Heart right ventricle (tissue), 16 donors: Measurements from ENCODE around the gene KIF26B. TPM values are rescaled to one million over a fixed set of nuclear protein-coding genes. Genes with fewer than 3 reads are reported as not detected.

ENCODE experiments used
- ATAC-seq, 8 donors: fragments of 200-7000 bp; cut with Tn5 transposase; one replicate each; pipeline ENCODE4 v1.9.1; 2020; ENCODE audit warnings: mild to moderate bottlenecking in 8 of 8, moderate library complexity in 8 of 8, moderate number of reproducible peaks in 1 of 8
- DNase-seq, 2 donors: peaks; one replicate each; pipeline ENCODE4 v3.0.0-alpha.2; 2020
- H3K27ac ChIP-seq, 10 donors: fragments of 200-600 bp; sonication (generic) in 2 of 10; one replicate each; pipeline versions ENCODE4 v1.5.0 to v1.8.0; 2020 to 2022; ENCODE audit warnings: mild to moderate bottlenecking in 3 of 10
- H3K27me3 ChIP-seq, 7 donors: fragments of 200-600 bp; one replicate each; pipeline ENCODE4 v1.8.0; 2021 to 2022; ENCODE audit warnings: mild to moderate bottlenecking in 2 of 7
- H3K36me3 ChIP-seq, 9 donors: fragments of 200-600 bp; sonication (generic) in 1 of 9; one replicate each; pipeline versions ENCODE4 v1.5.0 to v1.8.0; 2020 to 2022; ENCODE audit warnings: mild to moderate bottlenecking in 2 of 9
- H3K4me1 ChIP-seq, 9 donors: fragments of 200-600 bp; sonication (generic) in 1 of 9; one replicate each; pipeline versions ENCODE4 v1.5.0 to v1.8.0; 2020 to 2022; ENCODE audit warnings: mild to moderate bottlenecking in 4 of 9
- H3K4me3 ChIP-seq, 10 donors: fragments of 200-600 bp; sonication (generic) in 2 of 10; one replicate each; pipeline versions ENCODE4 v1.5.0 to v1.8.0; 2020 to 2022; ENCODE audit warnings: mild to moderate bottlenecking in 7 of 10, moderate library complexity in 2 of 10
- H3K9me3 ChIP-seq, 11 donors: fragments of 200-600 bp in 10 of 11; sonication (generic) in 2 of 11; one replicate each; pipeline versions ENCODE4 v1.5.0 to v1.8.0; 2013 to 2022; ENCODE audit warnings: mild to moderate bottlenecking in 2 of 11, control low read depth in 1 of 11, moderate library complexity in 1 of 11
- CTCF ChIP-seq, 9 donors: fragments of 200-600 bp; sonication (generic) in 2 of 9; IDR thresholded peaks; one replicate each; pipeline versions ENCODE4 v1.5.0 to v1.8.0; 2021 to 2022; ENCODE audit warnings: antibody characterized with exemption in 9 of 9, mild to moderate bottlenecking in 5 of 9, moderate library complexity in 1 of 9
- WGBS, 2 donors: extraction: QIAGEN DNeasy Blood & Tissue Kit; methylation state at CpG; one replicate each; pipeline ENCODE4 v1.1.7; 2013; ENCODE audit warnings: inconsistent platforms in 1 of 2; 5-methylcytosine and 5-hydroxymethylcytosine counted together
- intact Hi-C, 10 donors: fragments of 100-400 bp; cut with DNase I; formaldehyde crosslinking; loops; one replicate each; pipeline versions ENCODE4 v1.11.1 to v1.14.2; 2022
- polyA plus RNA-seq, 2 donors: library from polyadenylated mRNA; stranded (reverse); fragments of 200-250 nt; gene quantifications; one replicate each; pipeline ENCODE4 v1.2.3, GENCODE V29; 2013
- total RNA-seq, 10 donors: library from RNA; stranded (reverse); fragmentation: NEBNext Ultra II Directional in 3 of 10; extraction: Animal tissue kit (Norgen Biotek cat#: 25700) in 3 of 10; gene quantifications; one replicate each; pipeline versions ENCODE4 v1.2.1 to v1.2.4, GENCODE V29; 2021 to 2023
- donor health status: Arrhythmogenic right ventricular cardiomyopathy.
- donor health status: ischemic (EF 13 %, LVEDD 7.1; RV severe dilation, severe dysfunction).
- donor health status: healthy with polysubstance abuse.
- donor health status: DM: no; HTN: yes; CAD: no.
- donor health status: DM: no; HTN: no; CAD: no.
- donor health status: ischemic (EF 25% LVEDD 6.9; RV normal size, moderate dysfunction).
- donor health status: ischemic (EF 25% LVEDD 5.7; RV mildly dilated, moderate dysfunction).
- donor health status: healthy.
- donor health status: DM: yes; HTN: yes; CAD: no.
- donor health status: Ischemic cardiomyopathy.
- donor health status: ischemic (EF 35%, LVEDD 5.7; RV mildly dilated, moderate dysfunction).
- donor health status: nonischemic (EF 11% LVEDD 7.7; RV severe dilation, severe dysfunction).
- donor health status: DM: yes; HTN: yes; CAD: no.
- donor health status: PGD.
- donor health status: ischemic (EF 29% LVEDD 5.4; RV normal size, mild dysfunction).
- donor health status: nonischemic (EF 23%, LVEDD 6.1; RV moderate dilation, normal function).

The KIF26B gene
- total and polyA plus RNA-seq, 12 donors, result 0.66 to 8.8 (median 2.8) TPM

- Histone ChIP-seq H3K36me3 (no peaks in the 10 kb centered on the region), H3K4me3 (no peak overlapping the region), H3K9me3 (no peaks in the 10 kb centered on the region), H3K27ac (no peak overlapping the region), H3K4me1 (peaks cover 0 to 16% (median 10%) of the 10 kb centered on the region in 9 donors), H3K27me3 (peaks cover 0 to 31% (median 4%) of the 10 kb centered on the region in 7 donors)
- DNase-seq (peak in 1 of 2 donors; percentile 22), ATAC-seq (peak in 6 of 8 donors; percentile 24 to 63 (median 42))
- WGBS, 2 donors, result 43% methylated on average over 14 of the region's 14 CpGs
- intact Hi-C loops, result loop anchor here in 1 of 10 donors (5.0 kb wide), 1 partner anchor 887 kb away; no protein-coding TSS in a partner anchor
- no peak for TF ChIP-seq CTCF (IDR thresholded peaks at IDR 0.05)
These were observed 450.8 kb downstream of the KIF26B start for GRCh38 chr1:245605480-245606156.

DNA sequence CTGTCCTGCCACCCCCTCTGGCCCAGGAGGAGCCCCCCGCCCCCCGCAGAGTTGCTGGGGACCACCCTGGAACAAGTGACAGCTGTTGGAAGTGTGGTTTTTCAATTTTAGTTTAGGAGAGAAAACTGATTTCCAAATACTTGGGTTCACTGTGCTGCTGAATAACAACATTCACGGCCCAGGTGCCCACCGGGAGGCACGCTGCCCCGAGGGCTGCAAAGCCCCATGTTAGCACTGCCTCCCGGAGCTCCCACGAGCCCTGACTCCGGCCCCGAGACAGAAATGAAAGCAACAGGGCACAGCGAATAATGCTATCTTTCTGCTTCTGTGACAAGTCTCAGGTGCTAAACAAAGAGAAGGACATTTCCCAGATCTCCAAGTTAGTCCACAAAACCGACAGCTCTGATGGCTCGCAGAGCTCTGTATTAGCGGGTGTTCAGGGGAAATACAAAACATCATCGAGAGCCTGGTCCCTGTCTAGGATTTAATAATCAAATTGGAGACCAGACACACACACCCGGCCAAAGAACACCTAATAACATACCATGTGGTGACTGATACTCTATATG, 451.5 kb downstream of the KIF26B start:
- DNase-seq (no peak), ATAC-seq (peak in 3 of 8 donors; percentile 14 to 47 (median 38))
- H3K27ac ChIP-seq, result no peak overlapping the region
- no peaks in the 10 kb centered on the region for H3K9me3 ChIP-seq
- intact Hi-C loops, result loop anchor here in 1 of 10 donors (5.0 kb wide), 1 partner anchor 886 kb away; no protein-coding TSS in a partner anchor
- H3K4me3 ChIP-seq, result no peak overlapping the region
- TF ChIP-seq CTCF (IDR thresholded peaks at IDR 0.05), result no peak
- no peaks in the 10 kb centered on the region for H3K36me3 ChIP-seq
- peaks cover 0 to 26% (median 4%) of the 10 kb centered on the region in 7 donors for H3K27me3 ChIP-seq
- WGBS, 2 donors, result 58 to 70% methylated on average over 16 of the region's 16 CpGs
- H3K4me1 ChIP-seq, result peaks cover 0 to 16% (median 10%) of the 10 kb centered on the region in 9 donors

- peaks cover 0 to 16% (median 10%) of the 10 kb centered on the region in 9 donors for H3K4me1 ChIP-seq
- H3K27ac ChIP-seq, result no peak overlapping the region
- ATAC-seq (no peak), DNase-seq (no peak)
- H3K27me3 ChIP-seq, result peaks cover 0 to 14% (median 0%) of the 10 kb centered on the region in 7 donors
- WGBS, 2 donors, result 82 to 86% methylated on average over 2 of the region's 2 CpGs
- intact Hi-C loops, result loop anchor here in 1 of 10 donors (5.0 kb wide), 1 partner anchor 884 kb away; no protein-coding TSS in a partner anchor
- H3K9me3 ChIP-seq, result no peaks in the 10 kb centered on the region
- no peak for TF ChIP-seq CTCF (IDR thresholded peaks at IDR 0.05)
- H3K36me3 ChIP-seq, result no peaks in the 10 kb centered on the region
- H3K4me3 ChIP-seq, result no peak overlapping the region
These were observed 453.5 kb downstream of the KIF26B start for GRCh38 chr1:245608271-245608670.

DNA sequence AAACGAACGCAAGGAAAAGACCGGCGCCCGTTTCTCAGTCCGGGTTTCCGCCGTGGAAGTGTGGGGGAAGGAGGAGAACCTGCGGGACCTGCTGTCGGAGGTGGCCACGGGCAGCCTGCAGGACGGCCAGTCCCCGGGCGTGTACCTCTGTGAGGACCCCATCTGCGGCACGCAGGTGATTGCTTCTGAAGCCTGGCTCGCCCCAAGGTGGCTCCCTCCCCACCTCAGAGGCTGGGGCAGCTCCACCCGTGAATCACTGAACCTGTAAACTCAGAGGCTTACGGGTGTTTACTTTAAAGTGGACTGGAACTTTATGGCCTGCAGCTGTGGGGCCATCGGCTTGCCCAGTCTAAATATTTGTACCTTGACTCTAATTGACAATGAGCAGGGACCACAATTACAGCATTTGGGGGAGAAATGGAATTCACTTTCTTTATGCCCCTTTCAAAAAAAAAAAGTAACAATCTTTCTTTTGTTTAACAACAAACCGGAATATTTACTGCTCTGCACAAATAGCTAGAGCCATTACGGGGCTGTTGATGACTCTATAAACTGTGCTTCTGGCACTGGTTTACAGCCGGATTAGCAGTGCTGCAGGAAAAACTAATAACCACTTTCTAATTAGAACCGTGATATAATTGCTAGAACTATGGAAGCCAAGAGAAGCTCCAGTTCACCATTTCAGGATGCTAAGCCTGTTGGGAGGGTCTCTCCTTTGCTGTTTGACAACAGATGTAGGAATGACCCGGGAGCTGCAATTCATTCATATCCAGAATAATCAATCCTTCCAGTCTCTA, 454.8 kb downstream of the KIF26B start:
- Histone ChIP-seq H3K27ac (no peak overlapping the region), H3K27me3 (peaks cover 0 to 14% (median 0%) of the 10 kb centered on the region in 7 donors), H3K4me3 (no peak overlapping the region), H3K36me3 (no peaks in the 10 kb centered on the region), H3K9me3 (no peaks in the 10 kb centered on the region), H3K4me1 (peaks cover 0 to 16% (median 10%) of the 10 kb centered on the region in 9 donors)
- DNase-seq (no peak), ATAC-seq (no peak)
- 95 to 96% methylated on average over 25 of the region's 25 CpGs for WGBS, 2 donors
- intact Hi-C loops, result loop anchor here in 1 of 10 donors (5.0 kb wide), 1 partner anchor 883 kb away; no protein-coding TSS in a partner anchor
- TF ChIP-seq CTCF (IDR thresholded peaks at IDR 0.05), result no peak
